GM23338 (cell line): Measurements from ENCODE around the gene BLOC1S1.

ENCODE experiments used
- CREB1 ChIP-seq: fragments of 250-450 bp; sonication (Bioruptor Pico); IDR thresholded peaks from 2 replicates; pipeline ENCODE4 v1.5.0; 2020; ENCODE audit warnings: low read depth, mild to moderate bottlenecking, moderate library complexity
- CTCF ChIP-seq, 2 experiments: fragments of 200-600 bp in 1 of 2; sonication (generic) in 1 of 2; conservative IDR thresholded peaks; 2 replicates each; pipeline versions ENCODE4 v1.5.1 to v1.6.1; 2016 to 2017; ENCODE audit warnings: antibody characterized with exemption in 2 of 2, low read depth in 2 of 2, mild to moderate bottlenecking in 2 of 2, moderate library complexity in 1 of 2
- NANOG ChIP-seq: IDR thresholded peaks from 2 replicates; pipeline ENCODE4 v1.6.1; 2016; ENCODE audit warnings: antibody characterized with exemption, borderline replicate concordance
- REST ChIP-seq: IDR thresholded peaks from one replicate; pipeline ENCODE4 v1.6.1; 2018; ENCODE audit warnings: antibody characterized with exemption; ENCODE audit not compliant: unreplicated experiment
- ZNF462 ChIP-seq: fragments of 250-450 bp; sonication (Bioruptor Pico); IDR thresholded peaks from 2 replicates; pipeline ENCODE4 v1.5.0; 2020; ENCODE audit warnings: mild to moderate bottlenecking, moderate library complexity

GRCh38 chr12:55697686-55698085 lies 18.2 kb upstream of the BLOC1S1 start:
- TF ChIP-seq CTCF (conservative IDR thresholded peaks at IDR 0.05; ENCODE audit: low read depth in 2 of 2) (no peak), NANOG (no peak), REST (no peak), ZNF462 (CRISPR knock-in tag) (no peak), CREB1 (no peak)
